ENCODE results near the gene HSPA12B. TPM values are rescaled to one million over a fixed set of nuclear protein-coding genes. Genes with fewer than 3 reads are reported as not detected.

The HSPA12B gene
- total and polyA plus RNA-seq, 2 of the 13 experiments (the other 11 are each of a cell fraction or from before 2014, with no cell fraction given) = 0.01 TPM; not detected in 1

- TF ChIP-seq GRHL1 (CRISPR knock-in tag; conservative IDR thresholded peaks at IDR 0.05) = no peak
- peak; percentile 19 for TF ChIP-seq YY1 (IDR thresholded peaks at IDR 0.05; ENCODE audit: insufficient read depth, insufficient replicate concordance, low read depth, low read length)
- TF ChIP-seq NCOA5 (CRISPR knock-in tag; IDR thresholded peaks at IDR 0.05) = no peak
- TF ChIP-seq RELA (CRISPR knock-in tag; IDR thresholded peaks at IDR 0.05) = no peak
- no peak for TF ChIP-seq ZNF30 (CRISPR knock-in tag; IDR thresholded peaks at IDR 0.05)
- TF ChIP-seq NCOA2 (CRISPR knock-in tag; IDR thresholded peaks at IDR 0.05) = no peak
- no peak for TF ChIP-seq HNRNPLL (IDR thresholded peaks at IDR 0.05; ENCODE audit: low read depth, low read length, poor library complexity, severe bottlenecking)
- TF ChIP-seq ZNF263 (CRISPR knock-in tag; IDR thresholded peaks at IDR 0.05) = no peak; the same call in 1 of the 2 replicates
- no peak for TF ChIP-seq HOXA5 (CRISPR knock-in tag; IDR thresholded peaks at IDR 0.05)
- TF ChIP-seq GABPB1 (CRISPR knock-in tag; IDR thresholded peaks at IDR 0.05) = no peak
- no peak for TF ChIP-seq TOE1 (CRISPR knock-in tag; IDR thresholded peaks at IDR 0.05)
- 0 out of 2 replicates have a peak, but pooled peaks have one; percentile 10 for TF ChIP-seq ZNF572 (CRISPR knock-in tag; IDR thresholded peaks at IDR 0.05)
- TF ChIP-seq ZNF446 (CRISPR knock-in tag; IDR thresholded peaks at IDR 0.05) = 0 out of 2 replicates have a peak, but pooled peaks have one; percentile 1
- TF ChIP-seq SOX5 (CRISPR knock-in tag; IDR thresholded peaks at IDR 0.05; ENCODE audit: borderline replicate concordance) = no peak
- TF ChIP-seq KAT2B (IDR thresholded peaks at IDR 0.05; ENCODE audit: borderline replicate concordance, low read depth, low read length) = no peak
- TF ChIP-seq TRIM24 (CRISPR knock-in tag; IDR thresholded peaks at IDR 0.05) = no peak
- TF ChIP-seq ZBTB42 (CRISPR knock-in tag; IDR thresholded peaks at IDR 0.05) = no peak
- 0 out of 2 replicates have a peak, but pooled peaks have one; percentile 15 for TF ChIP-seq JUN (CRISPR knock-in tag; IDR thresholded peaks at IDR 0.05)
- TF ChIP-seq ZNF543 (CRISPR knock-in tag; IDR thresholded peaks at IDR 0.05) = no peak
- no peak for TF ChIP-seq ZBTB1 (CRISPR knock-in tag; IDR thresholded peaks at IDR 0.05; ENCODE audit: borderline replicate concordance)
- TF ChIP-seq ZNF629 (CRISPR knock-in tag; conservative IDR thresholded peaks at IDR 0.05) = no peak
- TF ChIP-seq HNRNPH1 (optimal IDR thresholded peaks at IDR 0.05; ENCODE audit: low read depth, low read length) = no peak
- TF ChIP-seq PCBP2 (optimal IDR thresholded peaks at IDR 0.05; ENCODE audit: low read depth, low read length, poor library complexity, severe bottlenecking) = no peak
- no peak for TF ChIP-seq AFF4 (CRISPR knock-in tag; IDR thresholded peaks at IDR 0.05)
- peak; percentile 62; the same call in 1 of the 2 replicates for TF ChIP-seq ETV6 (CRISPR knock-in tag; conservative IDR thresholded peaks at IDR 0.05)
Measured at GRCh38 chr20:3796477-3797225, 64.2 kb downstream of the HSPA12B start (continued).

Data from HepG2 (cell line).